ENCODE data around the gene CBFA2T3. TPM values are rescaled to one million over a fixed set of nuclear protein-coding genes. Genes with fewer than 3 reads are reported as not detected.

The CBFA2T3 gene
- total RNA-seq, 1 experiment from 2014 or later: 2.9 TPM

DNA sequence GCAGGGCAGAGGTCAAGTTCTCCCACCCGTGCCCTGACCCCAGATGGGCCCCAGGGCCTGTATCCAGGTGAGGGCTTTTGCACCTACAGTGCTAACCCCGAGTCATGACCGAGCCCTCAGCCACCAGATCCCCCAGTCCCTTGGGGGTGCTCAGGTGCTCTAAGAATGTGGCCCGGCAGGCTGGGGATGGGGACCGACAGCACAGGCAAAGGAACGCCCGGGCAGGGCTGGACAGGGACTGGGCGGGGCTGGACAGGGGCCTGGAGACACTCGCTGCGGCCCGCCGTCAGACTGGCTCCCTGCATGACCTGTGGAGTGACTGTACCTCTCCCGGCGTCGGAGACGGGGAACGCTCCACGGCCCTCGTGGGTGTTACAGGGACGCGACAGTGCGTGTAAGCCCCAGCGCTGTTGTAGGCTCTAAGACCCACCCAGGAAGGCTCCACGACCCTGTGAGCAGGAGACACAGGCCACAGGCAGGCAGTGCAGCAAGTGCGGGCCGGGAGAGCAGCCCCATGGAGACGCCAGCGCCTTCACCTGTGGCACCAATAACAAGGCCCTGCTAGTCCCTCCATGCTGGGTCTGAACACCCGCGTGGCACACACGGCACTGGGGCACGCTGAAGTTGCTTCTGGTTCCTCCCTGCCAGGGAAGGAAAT lies 38.8 kb downstream of the CBFA2T3 start:
- H3K9me3 ChIP-seq (ENCODE audit: control insufficient read depth, low read depth, low read length): no peaks in the 10 kb centered on the region
- H3K4me1 ChIP-seq (ENCODE audit: insufficient read depth, low read length): no peaks in the 10 kb centered on the region
- peaks cover 4% of the 10 kb centered on the region for H3K23me2 ChIP-seq (ENCODE audit: insufficient read length, low read depth, low read length, poor library complexity, severe bottlenecking)
- H3K79me2 ChIP-seq (ENCODE audit: insufficient read depth, low read length): no peaks in the 10 kb centered on the region
- H3K4me2 ChIP-seq (ENCODE audit: insufficient read depth, insufficient read length, low read length): no peak overlapping the region
- H2BK12ac ChIP-seq (ENCODE audit: insufficient read length, low read depth, low read length): no peak overlapping the region
- no peak overlapping the region for H2AFZ ChIP-seq (ENCODE audit: low read length)
- H3K4me3 Mint-ChIP-seq: no peak overlapping the region; a peak in 1 of 5 replicates
- H4K91ac ChIP-seq (ENCODE audit: insufficient read length, low read depth, low read length): no peak overlapping the region
- no peaks in the 10 kb centered on the region for H3K9me3 Mint-ChIP-seq
- H2BK120ac ChIP-seq (ENCODE audit: low read depth, low read length, poor library complexity, severe bottlenecking): no peak overlapping the region
- no peaks in the 10 kb centered on the region for H3K36me3 Mint-ChIP-seq (ENCODE audit: insufficient read depth in 1 of 3, low read depth in 3 of 3)
- H3K27me3 Mint-ChIP-seq (ENCODE audit: low read depth): peaks cover 49% of the 10 kb centered on the region
- no peak overlapping the region for H3K27ac ChIP-seq (ENCODE audit: insufficient read length, low read depth, low read length)
- no peak overlapping the region for H3K23ac ChIP-seq (ENCODE audit: insufficient read length, low read depth, low read length)
- H3K56ac ChIP-seq (ENCODE audit: insufficient read length, low read depth, low read length): no peak overlapping the region
- no peak overlapping the region for H2BK15ac ChIP-seq (ENCODE audit: low read depth, low read length)
- H3K14ac ChIP-seq (ENCODE audit: insufficient read depth, low read length): no peak overlapping the region; the same call in 1 of the 2 replicates
- no peak overlapping the region for H2AK5ac ChIP-seq (ENCODE audit: insufficient read length, low read length)
- H3T11ph ChIP-seq (ENCODE audit: low read length): no peak overlapping the region
- H2BK20ac ChIP-seq (ENCODE audit: low read depth, low read length, poor library complexity, severe bottlenecking): no peak overlapping the region
- no peak for DNase-seq
- H3K4ac ChIP-seq (ENCODE audit: low read depth, low read length): no peak overlapping the region
- no peak overlapping the region for H3K27ac Mint-ChIP-seq
- peaks cover 0 to 4% of the 10 kb centered on the region in 2 experiments; a peak in 1 of 4 replicates for H3K4me1 Mint-ChIP-seq
- H4K8ac ChIP-seq (replicated peaks; ENCODE audit: insufficient read length, low read depth, low read length): no peak overlapping the region
- peaks cover 4% of the 10 kb centered on the region for H4K20me1 ChIP-seq (ENCODE audit: control insufficient read depth, insufficient read depth, insufficient read length)
- WGBS (ENCODE audit: extremely low coverage, insufficient read length, low lambda C conversion rate): no CpG with 5 or more reads among the region's 32 CpGs
- H3K79me1 ChIP-seq (ENCODE audit: insufficient read depth, low read depth, low read length, poor library complexity, severe bottlenecking): no peaks in the 10 kb centered on the region
- H3K27me3 ChIP-seq (ENCODE audit: insufficient read depth, low read length): peaks cover 8% of the 10 kb centered on the region; the same call in 1 of the 2 replicates
- no peak overlapping the region for H4K5ac ChIP-seq (ENCODE audit: insufficient read length, low read depth, low read length)
- TF ChIP-seq, protein P1, sequence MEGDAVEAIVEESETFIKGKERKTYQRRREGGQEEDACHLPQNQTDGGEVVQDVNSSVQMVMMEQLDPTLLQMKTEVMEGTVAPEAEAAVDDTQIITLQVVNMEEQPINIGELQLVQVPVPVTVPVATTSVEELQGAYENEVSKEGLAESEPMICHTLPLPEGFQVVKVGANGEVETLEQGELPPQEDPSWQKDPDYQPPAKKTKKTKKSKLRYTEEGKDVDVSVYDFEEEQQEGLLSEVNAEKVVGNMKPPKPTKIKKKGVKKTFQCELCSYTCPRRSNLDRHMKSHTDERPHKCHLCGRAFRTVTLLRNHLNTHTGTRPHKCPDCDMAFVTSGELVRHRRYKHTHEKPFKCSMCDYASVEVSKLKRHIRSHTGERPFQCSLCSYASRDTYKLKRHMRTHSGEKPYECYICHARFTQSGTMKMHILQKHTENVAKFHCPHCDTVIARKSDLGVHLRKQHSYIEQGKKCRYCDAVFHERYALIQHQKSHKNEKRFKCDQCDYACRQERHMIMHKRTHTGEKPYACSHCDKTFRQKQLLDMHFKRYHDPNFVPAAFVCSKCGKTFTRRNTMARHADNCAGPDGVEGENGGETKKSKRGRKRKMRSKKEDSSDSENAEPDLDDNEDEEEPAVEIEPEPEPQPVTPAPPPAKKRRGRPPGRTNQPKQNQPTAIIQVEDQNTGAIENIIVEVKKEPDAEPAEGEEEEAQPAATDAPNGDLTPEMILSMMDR (conservative IDR thresholded peaks at IDR 0.05): no peak
- H3K18ac ChIP-seq (ENCODE audit: insufficient read length, low read depth, low read length): no peak overlapping the region
- no peak overlapping the region for H3K9ac ChIP-seq (ENCODE audit: extremely low read depth, insufficient read length, low read length)
- no peak overlapping the region for H2BK5ac ChIP-seq (ENCODE audit: insufficient read length, low read length)

Data from H9 (cell line).